Urothelium cell line (cell line): ENCODE data around the gene TBC1D2.
"Not testable (repeated sequence)": the region's sequence is repeated elsewhere in the genome, so short reads cannot be mapped to it uniquely, and the experiment has no call there.

ENCODE experiments used
- DNase-seq: peaks from one replicate; pipeline ENCODE4 v3.0.0; 2011; ENCODE audit warnings: low spot score, mixed read lengths
- FAIRE-seq: peaks from 2 replicates; lab custom pipeline; 2011; peaks lifted over from hg19 to GRCh38; lab: Jason Lieb, UNC

The TBC1D2 gene

DNA sequence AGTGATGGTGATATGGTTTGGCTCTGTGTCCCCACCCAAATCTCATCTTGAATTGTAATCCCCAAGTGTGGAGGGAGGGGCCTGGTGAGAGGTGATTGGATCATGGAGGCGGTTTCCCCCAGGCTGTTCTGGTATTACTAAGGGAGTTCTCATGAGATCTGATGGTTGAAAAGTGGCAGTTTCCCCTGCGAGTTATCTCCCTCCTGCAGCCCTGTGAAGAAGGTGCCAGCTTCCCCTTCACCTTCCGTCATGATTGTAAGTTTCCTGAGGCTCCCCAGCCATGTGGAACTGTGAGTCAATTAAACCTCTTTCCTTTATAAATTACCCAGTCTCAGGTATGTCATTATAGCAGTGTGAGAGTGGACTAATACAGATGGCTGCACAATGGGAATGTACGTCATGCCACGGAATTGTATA, 80.9 kb downstream of the TBC1D2 start:
- not testable (repeated sequence) for FAIRE-seq, DNase-seq

DNA sequence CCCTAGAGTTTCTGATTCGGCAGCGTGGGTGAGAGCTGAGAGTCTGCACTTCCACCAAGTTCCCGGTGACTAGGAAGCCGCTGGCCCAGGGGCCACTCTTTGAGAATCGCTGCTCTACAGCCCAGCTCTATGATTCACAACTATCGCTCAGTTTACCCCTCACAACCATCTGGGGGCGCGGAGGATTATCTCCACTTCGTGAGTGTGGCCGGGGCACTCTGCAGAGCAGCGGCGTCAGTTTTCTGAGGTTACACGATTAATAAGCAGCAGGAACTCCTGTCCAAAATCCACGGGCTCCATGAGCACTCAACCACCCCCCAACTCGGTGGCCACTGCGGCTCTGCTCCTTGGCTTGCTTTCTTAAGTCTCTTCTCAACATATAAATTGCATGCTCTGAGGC, 82.3 kb downstream of the TBC1D2 start:
- FAIRE-seq (no peak), DNase-seq (no peak)

DNA sequence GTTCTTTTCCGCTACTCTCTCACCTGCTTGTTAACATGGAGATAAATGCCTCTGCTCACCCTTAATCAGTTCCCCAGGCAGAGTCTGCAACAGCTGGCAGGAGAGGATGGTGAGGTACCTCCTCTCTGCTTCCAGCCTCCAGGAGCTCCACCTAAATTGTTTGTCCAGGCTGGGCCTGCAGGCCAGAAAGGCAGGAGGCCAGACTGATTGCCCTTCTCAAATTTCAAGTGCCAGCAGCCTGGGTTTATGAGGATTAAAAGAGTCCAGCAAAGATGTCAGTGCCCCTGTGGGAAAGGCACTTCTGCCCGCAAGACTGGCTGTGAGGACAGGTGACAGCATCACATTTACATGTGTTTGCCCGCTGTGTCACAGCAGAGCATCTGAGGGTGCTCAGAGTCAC, 82.8 kb downstream of the TBC1D2 start:
- DNase-seq (no peak), FAIRE-seq (no peak)

DNA sequence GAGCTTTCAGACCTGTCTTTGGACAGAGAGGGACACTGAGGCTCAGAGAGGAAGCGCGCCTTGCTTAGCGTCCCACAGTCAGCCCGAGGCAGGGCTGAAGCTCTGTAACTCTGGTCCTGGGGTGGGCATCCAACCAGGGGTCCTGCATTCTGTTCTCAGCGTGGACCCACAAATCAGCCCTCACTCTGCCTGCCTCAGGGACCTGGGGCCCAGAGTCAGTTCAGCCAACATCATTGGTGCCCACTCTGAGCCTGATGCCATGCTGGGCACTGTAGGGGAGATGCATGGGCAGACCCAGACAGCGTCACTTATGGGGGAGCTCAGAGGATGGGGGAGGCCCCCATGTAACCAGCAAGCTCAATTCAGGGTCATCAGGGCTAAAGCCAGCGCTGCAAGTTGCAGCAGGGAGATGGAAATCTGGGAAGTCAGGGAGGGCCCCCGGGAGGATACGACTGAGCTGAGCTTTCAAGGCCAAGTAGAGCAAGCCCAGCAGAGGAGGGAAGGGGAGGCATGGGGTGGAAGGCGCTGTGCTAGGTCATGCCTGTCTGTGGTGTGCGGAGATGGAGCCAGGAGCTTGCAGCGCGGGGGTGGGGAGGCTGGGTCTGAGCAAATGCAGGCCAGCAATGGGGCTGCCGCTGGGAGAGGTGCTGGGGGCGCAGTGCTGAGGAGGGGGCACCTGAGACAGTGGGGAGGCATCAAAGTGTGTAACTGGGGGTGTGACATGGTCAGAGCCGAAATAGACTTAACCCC, 84.1 kb downstream of the TBC1D2 start:
- FAIRE-seq = no peak
- DNase-seq = no peak

DNA sequence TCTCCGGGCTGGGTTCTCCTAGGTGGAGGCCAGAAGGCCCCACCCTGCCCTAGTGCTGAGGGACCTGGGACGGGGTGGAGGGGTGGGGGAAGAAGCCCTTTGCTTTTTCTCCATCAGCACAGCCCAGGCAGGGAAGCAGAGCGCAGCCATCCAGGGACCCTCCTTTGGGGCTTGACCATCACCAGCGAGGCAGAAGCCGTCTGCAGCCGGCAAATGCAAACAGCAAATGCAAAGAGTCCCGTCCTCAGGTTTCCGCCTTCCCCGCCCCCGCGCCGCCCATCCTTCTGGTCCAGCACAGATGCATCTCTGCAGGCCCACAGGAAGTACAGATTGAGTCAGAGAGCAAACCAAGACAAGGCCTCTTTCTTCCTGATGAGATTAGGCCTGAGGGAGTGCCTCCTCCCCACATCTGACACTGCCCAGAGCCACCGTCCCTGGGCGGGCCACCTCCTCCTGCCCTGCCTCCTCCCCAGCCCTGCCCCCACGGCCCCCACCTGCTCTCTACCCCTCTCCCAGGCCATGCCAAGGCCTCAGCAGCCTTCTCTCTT, 86.4 kb downstream of the TBC1D2 start:
- FAIRE-seq (peak; percentile 30), DNase-seq (peak; percentile 91)

DNA sequence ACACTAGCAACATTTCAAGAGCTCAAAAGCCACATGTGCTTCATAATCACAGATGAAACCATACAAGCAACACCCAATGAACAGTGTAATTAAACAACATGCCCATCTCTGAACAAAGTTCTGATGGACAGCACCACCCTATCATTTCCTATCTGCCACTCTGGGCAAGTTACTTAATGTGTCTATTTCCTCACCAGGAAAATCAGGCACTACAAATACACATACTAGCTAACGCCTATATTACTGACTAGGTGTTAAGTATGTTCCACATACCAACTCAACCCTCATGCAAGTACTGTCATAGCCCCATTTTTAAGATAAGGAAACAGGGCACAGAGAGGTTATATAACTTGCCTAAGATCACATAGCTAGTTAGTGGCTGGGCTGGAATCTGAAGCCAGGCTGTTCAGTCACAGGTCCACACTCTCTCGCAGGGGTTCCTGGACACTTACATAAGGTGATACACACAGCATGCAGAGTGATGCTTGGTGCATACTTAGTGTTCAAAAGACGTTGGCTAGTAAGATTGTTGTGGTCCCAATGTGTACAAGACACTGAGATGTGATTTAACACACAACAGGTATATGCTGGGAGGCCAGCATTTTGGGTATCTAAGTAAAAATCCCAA, 87.2 kb downstream of the TBC1D2 start:
- no peak for DNase-seq
- FAIRE-seq = no peak

DNA sequence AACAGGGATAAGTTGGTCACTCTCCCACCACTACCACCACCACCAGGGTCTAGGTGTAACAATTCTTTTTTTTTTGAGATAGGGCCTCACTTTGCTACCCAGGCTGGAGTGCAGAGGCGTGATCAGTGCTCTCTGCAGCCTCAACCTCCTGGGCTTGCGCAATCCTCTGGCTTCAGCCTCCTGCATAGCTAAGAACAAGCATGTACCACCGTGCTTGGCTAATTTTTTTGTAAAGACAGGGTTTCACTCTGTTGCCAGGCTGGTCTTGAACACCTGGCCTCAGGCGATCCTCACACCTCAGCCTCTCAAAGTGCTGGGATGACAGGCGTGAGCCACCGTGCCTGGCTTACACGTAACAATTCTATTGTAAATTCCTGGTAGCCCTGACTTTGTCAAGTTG, 90.5 kb downstream of the TBC1D2 start:
- no peak for DNase-seq
- FAIRE-seq = no peak

DNA sequence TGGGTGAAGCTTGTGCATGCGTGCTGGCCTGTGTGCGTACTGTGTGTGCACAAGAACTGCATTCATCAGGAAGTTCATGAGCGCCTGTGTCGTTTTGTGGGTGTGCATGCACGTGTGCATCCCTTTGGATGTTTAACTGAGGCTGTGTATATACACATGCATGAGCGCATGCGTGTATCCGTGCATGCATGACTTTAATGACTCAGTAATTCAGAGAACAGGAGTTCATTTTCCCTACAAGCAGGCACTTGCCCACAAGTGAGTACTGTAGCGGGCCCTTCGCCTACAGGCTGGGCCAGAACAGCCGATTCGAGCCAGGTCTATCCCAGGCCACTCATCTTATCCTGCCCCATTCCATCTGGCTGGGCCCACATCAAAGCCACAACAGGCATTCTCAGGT, 92.8 kb downstream of the TBC1D2 start:
- FAIRE-seq = no peak
- DNase-seq = no peak

DNA sequence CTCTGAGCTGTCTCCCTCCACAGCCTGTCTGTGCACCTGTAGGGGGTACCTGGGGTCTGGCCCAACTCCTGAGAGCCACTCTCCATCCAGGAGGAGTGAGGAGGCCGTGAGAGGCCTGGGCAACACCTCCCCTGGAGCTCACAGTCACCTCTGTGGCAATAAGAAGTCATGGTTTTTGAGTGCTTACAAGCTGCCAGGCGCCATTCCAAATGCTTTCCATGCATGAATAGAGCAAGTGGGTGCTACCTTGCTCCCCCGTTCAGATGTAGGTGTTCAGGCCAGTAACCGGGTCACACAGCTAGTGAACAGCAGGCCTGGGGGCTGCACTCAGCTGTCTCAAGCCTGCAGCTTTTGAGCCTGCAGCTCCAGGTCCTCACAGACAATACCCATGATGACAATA, 93.6 kb downstream of the TBC1D2 start:
- DNase-seq = no peak
- no peak for FAIRE-seq

DNA sequence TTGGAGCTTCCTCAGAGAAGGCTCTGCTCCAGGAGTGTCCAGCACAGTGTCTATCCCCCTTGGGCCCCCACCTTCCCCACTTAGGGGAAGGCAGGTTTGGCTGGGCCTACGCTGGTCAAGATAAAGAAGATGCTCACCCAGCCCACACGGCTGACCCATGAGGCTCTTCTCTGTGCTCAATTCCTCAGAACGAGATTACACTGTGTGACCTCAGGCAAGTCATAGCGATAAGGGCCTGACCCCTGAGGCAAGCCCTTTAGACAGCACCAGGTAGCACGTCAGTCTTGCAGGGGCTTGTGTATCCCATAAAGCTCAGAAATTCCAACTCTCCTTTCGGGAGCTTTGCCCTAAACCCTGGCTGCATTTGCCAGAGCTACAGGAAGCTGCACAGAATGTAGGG, 95.7 kb downstream of the TBC1D2 start:
- FAIRE-seq (no peak), DNase-seq (no peak)

DNA sequence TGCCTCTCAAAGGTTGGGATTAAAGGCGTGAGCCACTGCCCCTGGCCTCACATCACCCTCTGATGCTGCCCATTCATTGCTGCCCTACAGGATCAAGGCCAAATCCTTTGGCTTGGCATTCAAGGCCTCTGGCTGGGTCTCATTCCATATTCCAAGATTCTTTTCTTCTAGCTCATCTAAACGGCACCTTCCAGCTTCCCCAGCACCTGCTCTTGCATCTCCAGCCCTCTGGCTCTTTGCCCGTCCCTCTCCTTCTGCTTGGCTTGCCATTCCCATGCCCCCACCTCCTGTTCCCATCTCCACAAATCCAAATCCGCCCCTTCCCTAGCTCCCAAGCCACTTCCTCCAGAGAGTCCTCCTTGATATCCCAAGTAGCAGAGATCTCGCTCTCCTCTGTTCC, 96.1 kb downstream of the TBC1D2 start:
- DNase-seq = no peak
- FAIRE-seq = no peak

DNA sequence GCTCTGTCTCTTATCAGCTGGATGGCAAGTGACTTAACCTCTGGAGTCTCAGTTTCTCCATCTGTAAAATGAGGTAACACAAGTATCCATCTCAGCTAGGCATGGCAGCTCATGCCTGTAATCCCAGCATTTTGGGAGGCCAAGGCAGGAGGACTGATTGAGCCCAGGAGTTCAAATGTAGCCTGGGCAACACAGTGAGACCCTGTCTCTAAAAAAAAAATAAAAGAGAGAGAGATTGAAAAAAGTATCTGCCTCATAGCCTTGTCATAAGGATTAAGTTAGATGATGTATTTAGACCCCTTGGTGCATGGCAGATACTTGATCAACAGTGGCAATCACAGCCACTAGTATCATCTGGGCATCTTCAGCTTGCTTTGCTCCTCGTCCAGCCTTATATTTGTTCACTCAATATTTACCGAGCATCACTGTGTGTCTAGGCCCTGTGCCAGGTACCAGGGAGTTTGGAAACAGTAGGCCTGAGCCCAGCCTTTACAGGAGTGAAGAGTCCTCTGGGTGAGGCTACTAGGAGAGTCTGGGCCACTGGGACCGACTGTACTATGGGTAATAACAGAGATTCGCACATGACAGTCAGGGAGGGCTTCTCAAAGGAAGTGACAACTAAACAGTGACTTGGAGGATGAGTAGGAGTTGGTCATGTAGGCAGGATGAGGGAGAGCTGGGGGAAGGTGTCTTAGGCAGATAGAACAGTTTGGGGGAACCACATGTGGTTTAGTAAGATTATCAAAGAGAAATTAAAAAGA, 97.2 kb downstream of the TBC1D2 start:
- DNase-seq (no peak), FAIRE-seq (no peak)

DNA sequence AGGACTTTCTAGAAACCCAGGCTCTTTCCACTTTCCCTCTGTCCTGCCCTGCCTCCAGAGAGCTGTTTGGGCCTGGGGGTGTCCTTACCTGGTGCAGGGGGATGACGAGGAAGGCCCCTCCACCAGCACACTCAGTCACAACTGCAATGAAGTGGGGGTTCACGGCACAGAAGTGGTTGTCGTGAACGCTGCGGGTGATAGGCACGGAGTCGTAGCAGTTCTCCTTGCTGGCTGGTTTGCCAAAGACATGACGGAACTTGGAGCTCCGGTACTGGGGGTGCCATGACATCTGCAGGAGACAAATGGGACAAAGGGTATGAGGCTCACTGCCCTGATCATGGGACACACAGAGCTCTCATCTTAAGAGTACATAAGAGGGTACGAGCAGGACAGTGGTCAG, 98.1 kb downstream of the TBC1D2 start:
- no peak for DNase-seq
- no peak for FAIRE-seq

DNA sequence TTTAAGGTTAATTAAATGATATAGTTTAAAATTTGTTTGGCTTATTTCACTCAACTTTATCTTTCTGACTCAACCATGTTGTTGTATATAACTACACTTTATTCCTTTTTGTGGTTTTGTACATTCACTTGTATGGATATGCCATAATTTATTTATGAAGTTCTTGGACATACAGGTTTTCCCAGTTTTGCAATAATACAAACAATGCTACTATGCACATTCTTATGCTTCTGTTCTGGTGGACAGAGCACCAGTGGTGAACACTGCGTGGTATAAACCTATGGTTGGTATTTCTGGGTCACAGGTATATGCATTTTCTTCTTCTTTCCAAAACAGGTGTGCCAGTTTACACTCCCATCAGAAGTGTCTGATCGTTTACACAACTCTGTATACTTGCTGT, 100.8 kb downstream of the TBC1D2 start:
- DNase-seq (no peak), FAIRE-seq (no peak)

DNA sequence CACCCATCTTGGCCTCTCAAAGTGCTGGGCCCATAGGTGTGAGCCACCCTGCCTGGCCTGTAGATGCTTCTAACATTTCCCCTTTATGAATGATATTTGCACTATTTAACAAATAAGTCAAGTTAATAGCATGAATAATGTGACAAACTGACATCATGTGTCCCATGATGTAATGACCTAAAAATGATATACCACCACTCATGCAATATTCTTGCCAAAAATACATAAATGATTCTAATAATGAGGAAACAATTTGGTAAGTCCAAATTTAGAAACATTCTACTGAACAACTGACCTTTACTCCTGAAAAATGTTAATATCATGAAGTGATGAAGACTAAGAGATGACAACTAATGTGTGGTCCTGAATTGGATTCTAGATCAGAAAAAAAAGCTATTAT, 102.9 kb downstream of the TBC1D2 start:
- FAIRE-seq = no peak
- no peak for DNase-seq

DNA sequence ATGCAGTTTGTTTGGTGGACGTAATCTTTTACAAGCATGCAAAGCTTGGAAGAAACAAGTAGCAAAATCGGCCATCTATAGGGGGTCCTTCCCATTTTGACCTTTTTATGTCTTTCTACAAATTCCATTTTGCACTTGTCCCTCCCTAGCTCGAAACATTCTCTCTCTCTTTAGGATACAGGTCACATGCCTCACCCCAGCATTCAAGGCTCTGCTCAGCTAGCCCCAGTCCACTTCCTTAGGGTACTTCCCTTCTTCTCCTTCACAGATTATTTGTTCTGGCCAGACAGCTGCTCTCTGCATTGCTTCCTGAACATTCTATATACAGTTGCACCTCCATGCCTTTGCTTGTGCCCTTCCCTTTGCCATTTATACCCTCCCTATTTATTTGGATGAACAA, 104.7 kb downstream of the TBC1D2 start:
- FAIRE-seq (no peak), DNase-seq (no peak)

DNA sequence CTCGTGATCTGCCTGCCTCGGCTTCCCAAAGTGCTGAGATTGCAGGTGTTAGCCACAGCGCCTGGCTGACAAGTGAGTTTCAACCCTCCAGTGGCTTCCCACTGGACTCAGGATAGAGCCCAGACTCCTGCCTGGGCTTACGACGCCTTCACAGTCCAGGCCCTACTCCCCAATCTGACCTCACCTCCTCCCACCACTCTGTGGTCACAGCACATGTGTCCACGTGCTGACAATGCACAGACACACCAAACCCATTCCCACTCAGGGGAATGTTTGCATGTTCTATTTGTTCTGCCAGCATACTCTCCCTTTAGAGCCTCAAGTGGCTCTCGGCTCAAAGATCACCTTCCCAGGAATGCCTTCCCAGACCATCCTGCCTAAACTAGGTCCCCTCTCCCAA, 105.3 kb downstream of the TBC1D2 start:
- DNase-seq = no peak
- no peak for FAIRE-seq

DNA sequence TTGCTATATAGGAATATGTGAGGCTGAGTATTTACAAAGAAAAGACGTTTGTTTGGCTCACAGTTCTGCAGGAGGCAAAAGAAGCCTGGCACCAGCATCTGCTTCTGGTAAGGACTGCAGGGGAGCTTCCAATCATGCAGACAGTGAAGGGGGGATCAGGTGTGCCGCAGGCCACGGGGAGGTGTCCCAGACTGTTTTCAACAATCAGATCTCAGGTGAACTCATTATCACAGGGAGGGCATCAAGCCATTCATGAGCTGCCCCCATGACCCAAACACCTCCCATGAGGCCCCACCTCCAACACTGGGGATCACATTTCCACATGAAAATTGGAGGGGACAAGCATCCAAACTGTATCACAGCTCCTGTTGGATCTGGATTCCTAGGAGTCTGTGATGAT, 106.0 kb downstream of the TBC1D2 start:
- FAIRE-seq (no peak), DNase-seq (no peak)
